Endothelial cell of umbilical vein (primary cell): ENCODE results near the gene CLIC1. TPM values are rescaled to one million over a fixed set of nuclear protein-coding genes. Genes with fewer than 3 reads are reported as not detected.

Experiments
- BruUV-seq: library from RNA; stranded (reverse); fragments of 400-500 nt; replicated peaks from 2 replicates; lab custom pipeline; 2021; lab: Mats Ljungman, UMichigan
- CTCF ChIA-PET: fragments of 300-600, 350-600 bp; sonication (Branson Sonifier 250); formaldehyde crosslinking; loops from one replicate; lab custom pipeline; 2021; ENCODE audit warnings: antibody characterized with exemption, inconsistent platforms; lab: Charles Lee
- POLR2A ChIA-PET: fragments of 300-600, 350-600 bp; sonication (Branson Sonifier 250); formaldehyde crosslinking; loops from one replicate; lab custom pipeline; 2021; ENCODE audit warnings: antibody characterized with exemption, inconsistent platforms; lab: Charles Lee
- DNase-seq: peaks from one replicate; pipeline ENCODE4 v3.0.0-alpha.2; 2011; ENCODE audit warnings: low read depth, low spot score
- FAIRE-seq: peaks from 2 replicates; lab custom pipeline; 2011; peaks lifted over from hg19 to GRCh38; lab: Jason Lieb, UNC
- H2AFZ ChIP-seq: 2 replicates; pipeline ENCODE4 v1.6.0; 2012; ENCODE audit warnings: low read depth, low read length, control low read depth, inconsistent platforms
- H3K27ac ChIP-seq: 2 replicates; pipeline ENCODE4 v1.5.1; 2011; ENCODE audit warnings: low read depth, mild to moderate bottlenecking, control low read depth, low read length, moderate library complexity; ENCODE audit not compliant: insufficient read depth
- H3K27me3 ChIP-seq, 2 experiments: 2 replicates each; pipeline versions ENCODE4 v1.6.0 to v1.6.1; 2011; ENCODE audit warnings: low read length in 2 of 2, mixed read lengths in 1 of 2; ENCODE audit not compliant: control insufficient read depth in 2 of 2, insufficient read depth in 2 of 2
- H3K36me3 ChIP-seq, 2 experiments: 2 replicates in 1 of 2; 3 replicates in 1 of 2; pipeline ENCODE4 v1.5.1; 2011; ENCODE audit warnings: low read length in 2 of 2, mild to moderate bottlenecking in 1 of 2, moderate library complexity in 1 of 2; ENCODE audit not compliant: control insufficient read depth in 2 of 2, insufficient read depth in 2 of 2; ENCODE audit errors: extremely low read depth in 1 of 2
- H3K4me1 ChIP-seq: 3 replicates; pipeline ENCODE4 v1.5.1; 2011; ENCODE audit warnings: mild to moderate bottlenecking, low read length; ENCODE audit not compliant: control insufficient read depth, insufficient read depth; ENCODE audit errors: extremely low read depth
- H3K4me2 ChIP-seq: 2 replicates; pipeline ENCODE4 v1.6.1; 2011; ENCODE audit warnings: low read length, control low read depth, mixed read lengths; ENCODE audit not compliant: insufficient read depth
- H3K4me3 ChIP-seq, 3 experiments: fragments of 200-600 bp in 1 of 3; sonication (generic), shearing (Covaris generic) in 1 of 3; replicated peaks in 1 of 3; 2 replicates each; pipeline ENCODE4 v1.5.1; 2011 to 2016; ENCODE audit warnings: control low read depth in 3 of 3, low read length in 3 of 3, mild to moderate bottlenecking in 2 of 3, inconsistent platforms in 1 of 3, low read depth in 1 of 3, moderate library complexity in 1 of 3; ENCODE audit not compliant: insufficient read depth in 1 of 3
- H3K79me2 ChIP-seq: 2 replicates; pipeline ENCODE4 v1.6.0; 2012; ENCODE audit warnings: low read length, inconsistent platforms; ENCODE audit not compliant: control insufficient read depth, insufficient read depth
- H3K9ac ChIP-seq: replicated peaks from 2 replicates; pipeline ENCODE3; 2011; ENCODE audit warnings: low read length, control low read depth; ENCODE audit not compliant: insufficient read depth; ENCODE audit errors: extremely low read depth
- H3K9me1 ChIP-seq: replicated peaks from 3 replicates; pipeline ENCODE4 v1.6.0; 2011; ENCODE audit warnings: mild to moderate bottlenecking, low read length; ENCODE audit not compliant: control insufficient read depth, insufficient read depth; ENCODE audit errors: extremely low read depth
- H3K9me3 ChIP-seq: replicated peaks from 2 replicates; pipeline ENCODE4 v1.5.1; 2012; ENCODE audit warnings: low read length, inconsistent platforms; ENCODE audit not compliant: control insufficient read depth, insufficient read depth
- H4K20me1 ChIP-seq: replicated peaks from 2 replicates; pipeline ENCODE3; 2011; ENCODE audit warnings: mild to moderate bottlenecking, low read length; ENCODE audit not compliant: control insufficient read depth, insufficient read depth; ENCODE audit errors: extremely low read depth
- EZH2 ChIP-seq: IDR thresholded peaks from 2 replicates; pipeline ENCODE4 v1.6.1; 2012; ENCODE audit warnings: borderline replicate concordance, low read depth, mild to moderate bottlenecking, moderate library complexity, low read length, inconsistent platforms; ENCODE audit not compliant: severe bottlenecking
- FOS ChIP-seq: IDR thresholded peaks from 2 replicates; pipeline ENCODE4 v1.6.1; 2011; ENCODE audit warnings: mild to moderate bottlenecking, low read length, moderate library complexity, borderline replicate concordance; ENCODE audit not compliant: insufficient read depth
- GATA2 ChIP-seq: IDR thresholded peaks from 2 replicates; pipeline ENCODE4 v1.7.0; 2011; ENCODE audit warnings: low read depth, mild to moderate bottlenecking, moderate library complexity, mixed read lengths, low read length; ENCODE audit not compliant: insufficient read length, insufficient read depth
- JUN ChIP-seq: IDR thresholded peaks from 2 replicates; pipeline ENCODE4 v1.6.1; 2011; ENCODE audit warnings: borderline replicate concordance, low read depth; ENCODE audit not compliant: insufficient read length, insufficient read depth
- MYC ChIP-seq: IDR thresholded peaks from one replicate; pipeline ENCODE4 v1.6.1; 2011; ENCODE audit warnings: mild to moderate bottlenecking, low read depth, low read length
- POLR2A ChIP-seq: IDR thresholded peaks from 2 replicates; pipeline ENCODE4 v1.6.1; 2012; ENCODE audit warnings: low read depth, mild to moderate bottlenecking, control low read depth, low read length
- POLR2AphosphoS5 ChIP-seq: IDR thresholded peaks from 2 replicates; pipeline ENCODE4 v1.6.1; 2012; ENCODE audit warnings: low read depth, mild to moderate bottlenecking, control low read depth, low read length, moderate library complexity; ENCODE audit not compliant: insufficient read depth
- dilution Hi-C: fragments of 300-500 bp; cut with MboI; formaldehyde crosslinking; loops from one replicate; pipeline ENCODE4 v1.15.0; 2019; ENCODE audit warnings: low sequenced_read_pairs; ENCODE audit not compliant: extremely low pct_ligation_motif_present
- intact Hi-C: fragments of 100-400 bp; cut with micrococcal nuclease; formaldehyde crosslinking; loops from one replicate; pipeline ENCODE4 v1.10.0; 2022
- polyA plus RNA-seq, 4 experiments: library from polyadenylated mRNA; depleted of rRNA in 3 of 4; stranded (reverse) in 3 of 4; unstranded in 1 of 4; fragments of >200 nt; gene quantifications; 2 replicates each; pipeline versions ENCODE4 v1.2.1 to v1.2.3, GENCODE V29; 2011 to 2012; ENCODE audit warnings: missing spikeins in 1 of 4
- total RNA-seq: library from RNA; stranded (reverse); gene quantifications from 2 replicates; pipeline ENCODE4 v1.2.3, GENCODE V29; 2021
- TF ChIP-seq, protein P1 (sequence below), 2 donors: IDR thresholded peaks; 1 replicate in 1 of 2; 2 replicates in 1 of 2; pipeline ENCODE4 v1.5.1; 2011; ENCODE audit warnings: low read length in 2 of 2, mild to moderate bottlenecking in 2 of 2, moderate library complexity in 2 of 2, control low read depth in 1 of 2, inconsistent platforms in 1 of 2, low read depth in 1 of 2; ENCODE audit not compliant: insufficient read depth in 1 of 2; ENCODE audit errors: extremely low read depth in 1 of 2
- TF ChIP-seq, protein P2 (sequence below): IDR thresholded peaks from 2 replicates; pipeline ENCODE4 v1.6.1; 2011; ENCODE audit not compliant: insufficient read depth, insufficient read length

Gene CLIC1
- total and polyA plus RNA-seq, 2 donors (not counting 3 experiments of a cell fraction or from before 2014, with no cell fraction given) = 543 to 578 TPM

DNA sequence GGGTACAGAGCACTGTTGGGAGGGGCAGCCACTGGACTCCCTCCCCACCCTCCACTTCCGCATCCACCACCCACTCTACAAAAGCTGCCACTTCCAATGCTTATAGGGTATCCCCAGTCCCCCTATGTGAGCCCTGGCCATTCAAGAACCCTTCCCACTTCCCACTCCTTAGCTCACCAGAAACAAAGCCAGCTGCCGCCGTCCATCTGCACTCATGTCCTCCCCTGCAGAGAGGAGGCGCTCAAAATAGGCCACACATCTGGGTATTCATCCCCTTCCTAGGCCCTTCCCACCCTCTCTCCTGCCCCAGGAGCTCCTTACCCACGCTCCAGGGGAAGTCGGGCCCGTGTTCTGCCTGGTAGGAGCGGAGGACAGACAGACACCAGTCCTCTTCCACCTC, 49.0 kb downstream of the CLIC1 start:
- H3K27ac ChIP-seq = no peak overlapping the region
- H4K20me1 ChIP-seq = no peaks in the 10 kb centered on the region
- dilution Hi-C loops (no loop called here), intact Hi-C loops (no loop called here)
- TF ChIP-seq POLR2A (no peak), POLR2AphosphoS5 (no peak), JUN (no peak), GATA2 (no peak), FOS (no peak), MYC (no peak), EZH2 (no peak)
- TF ChIP-seq, protein P1, sequence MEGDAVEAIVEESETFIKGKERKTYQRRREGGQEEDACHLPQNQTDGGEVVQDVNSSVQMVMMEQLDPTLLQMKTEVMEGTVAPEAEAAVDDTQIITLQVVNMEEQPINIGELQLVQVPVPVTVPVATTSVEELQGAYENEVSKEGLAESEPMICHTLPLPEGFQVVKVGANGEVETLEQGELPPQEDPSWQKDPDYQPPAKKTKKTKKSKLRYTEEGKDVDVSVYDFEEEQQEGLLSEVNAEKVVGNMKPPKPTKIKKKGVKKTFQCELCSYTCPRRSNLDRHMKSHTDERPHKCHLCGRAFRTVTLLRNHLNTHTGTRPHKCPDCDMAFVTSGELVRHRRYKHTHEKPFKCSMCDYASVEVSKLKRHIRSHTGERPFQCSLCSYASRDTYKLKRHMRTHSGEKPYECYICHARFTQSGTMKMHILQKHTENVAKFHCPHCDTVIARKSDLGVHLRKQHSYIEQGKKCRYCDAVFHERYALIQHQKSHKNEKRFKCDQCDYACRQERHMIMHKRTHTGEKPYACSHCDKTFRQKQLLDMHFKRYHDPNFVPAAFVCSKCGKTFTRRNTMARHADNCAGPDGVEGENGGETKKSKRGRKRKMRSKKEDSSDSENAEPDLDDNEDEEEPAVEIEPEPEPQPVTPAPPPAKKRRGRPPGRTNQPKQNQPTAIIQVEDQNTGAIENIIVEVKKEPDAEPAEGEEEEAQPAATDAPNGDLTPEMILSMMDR (IDR thresholded peaks at IDR 0.05; ENCODE audit: extremely low read depth in 1 of 2, insufficient read depth in 1 of 2, low read depth in 1 of 2, low read length in 2 of 2) = no peak
- TF ChIP-seq, protein P2, sequence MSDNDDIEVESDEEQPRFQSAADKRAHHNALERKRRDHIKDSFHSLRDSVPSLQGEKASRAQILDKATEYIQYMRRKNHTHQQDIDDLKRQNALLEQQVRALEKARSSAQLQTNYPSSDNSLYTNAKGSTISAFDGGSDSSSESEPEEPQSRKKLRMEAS = no peak
- ChIA-PET CTCF (interaction anchor here (1.0 to 2.1 kb wide), 2 partner anchors 14 to 142 kb away, joined by 3 to 5 read pairs; no protein-coding TSS in a partner anchor), POLR2A (no interaction called here)
- H3K79me2 ChIP-seq = no peaks in the 10 kb centered on the region
- no peak overlapping the region for H2AFZ ChIP-seq
- H3K36me3 ChIP-seq = peaks cover 0 to 34% of the 10 kb centered on the region in 2 experiments
- no peaks in the 10 kb centered on the region for H3K27me3 ChIP-seq
- FAIRE-seq = no peak
- H3K4me2 ChIP-seq = no peak overlapping the region
- no TSS peak for BruUV-seq
- H3K9me1 ChIP-seq = no peaks in the 10 kb centered on the region
- H3K4me1 ChIP-seq = peaks cover 10% of the 10 kb centered on the region
- no peak overlapping the region for H3K9ac ChIP-seq
- no peak for DNase-seq
- no peak overlapping the region for H3K4me3 ChIP-seq
- H3K9me3 ChIP-seq = no peaks in the 10 kb centered on the region
